Heart right ventricle (tissue), 16 donors: ENCODE results near the gene MRPL38. TPM values are rescaled to one million over a fixed set of nuclear protein-coding genes. Genes with fewer than 3 reads are reported as not detected.

Experiments
- ATAC-seq, 8 donors: fragments of 200-7000 bp; cut with Tn5 transposase; one replicate each; pipeline ENCODE4 v1.9.1; 2020; ENCODE audit warnings: mild to moderate bottlenecking in 8 of 8, moderate library complexity in 8 of 8, moderate number of reproducible peaks in 1 of 8
- DNase-seq, 2 donors: peaks; one replicate each; pipeline ENCODE4 v3.0.0-alpha.2; 2020
- H3K27ac ChIP-seq, 10 donors: fragments of 200-600 bp; sonication (generic) in 2 of 10; one replicate each; pipeline versions ENCODE4 v1.5.0 to v1.8.0; 2020 to 2022; ENCODE audit warnings: mild to moderate bottlenecking in 3 of 10
- H3K27me3 ChIP-seq, 7 donors: fragments of 200-600 bp; one replicate each; pipeline ENCODE4 v1.8.0; 2021 to 2022; ENCODE audit warnings: mild to moderate bottlenecking in 2 of 7
- H3K36me3 ChIP-seq, 9 donors: fragments of 200-600 bp; sonication (generic) in 1 of 9; one replicate each; pipeline versions ENCODE4 v1.5.0 to v1.8.0; 2020 to 2022; ENCODE audit warnings: mild to moderate bottlenecking in 2 of 9
- H3K4me1 ChIP-seq, 9 donors: fragments of 200-600 bp; sonication (generic) in 1 of 9; one replicate each; pipeline versions ENCODE4 v1.5.0 to v1.8.0; 2020 to 2022; ENCODE audit warnings: mild to moderate bottlenecking in 4 of 9
- H3K4me3 ChIP-seq, 10 donors: fragments of 200-600 bp; sonication (generic) in 2 of 10; one replicate each; pipeline versions ENCODE4 v1.5.0 to v1.8.0; 2020 to 2022; ENCODE audit warnings: mild to moderate bottlenecking in 7 of 10, moderate library complexity in 2 of 10
- H3K9me3 ChIP-seq, 11 donors: fragments of 200-600 bp in 10 of 11; sonication (generic) in 2 of 11; one replicate each; pipeline versions ENCODE4 v1.5.0 to v1.8.0; 2013 to 2022; ENCODE audit warnings: mild to moderate bottlenecking in 2 of 11, control low read depth in 1 of 11, moderate library complexity in 1 of 11
- WGBS, 2 donors: extraction: QIAGEN DNeasy Blood & Tissue Kit; methylation state at CpG; one replicate each; pipeline ENCODE4 v1.1.7; 2013; ENCODE audit warnings: inconsistent platforms in 1 of 2; 5-methylcytosine and 5-hydroxymethylcytosine counted together
- intact Hi-C, 10 donors: fragments of 100-400 bp; cut with DNase I; formaldehyde crosslinking; loops; one replicate each; pipeline versions ENCODE4 v1.11.1 to v1.14.2; 2022
- polyA plus RNA-seq, 2 donors: library from polyadenylated mRNA; stranded (reverse); fragments of 200-250 nt; gene quantifications; one replicate each; pipeline ENCODE4 v1.2.3, GENCODE V29; 2013
- total RNA-seq, 10 donors: library from RNA; stranded (reverse); fragmentation: NEBNext Ultra II Directional in 3 of 10; extraction: Animal tissue kit (Norgen Biotek cat#: 25700) in 3 of 10; gene quantifications; one replicate each; pipeline versions ENCODE4 v1.2.1 to v1.2.4, GENCODE V29; 2021 to 2023
- TF ChIP-seq, protein P1 (sequence below), 9 donors: fragments of 200-600 bp; sonication (generic) in 2 of 9; IDR thresholded peaks; one replicate each; pipeline versions ENCODE4 v1.5.0 to v1.8.0; 2021 to 2022; ENCODE audit warnings: antibody characterized with exemption in 9 of 9, mild to moderate bottlenecking in 5 of 9, moderate library complexity in 1 of 9
- donor health status: Arrhythmogenic right ventricular cardiomyopathy.
- donor health status: ischemic (EF 13 %, LVEDD 7.1; RV severe dilation, severe dysfunction).
- donor health status: healthy with polysubstance abuse.
- donor health status: DM: no; HTN: yes; CAD: no.
- donor health status: DM: no; HTN: no; CAD: no.
- donor health status: ischemic (EF 25% LVEDD 6.9; RV normal size, moderate dysfunction).
- donor health status: ischemic (EF 25% LVEDD 5.7; RV mildly dilated, moderate dysfunction).
- donor health status: healthy.
- donor health status: DM: yes; HTN: yes; CAD: no.
- donor health status: Ischemic cardiomyopathy.
- donor health status: ischemic (EF 35%, LVEDD 5.7; RV mildly dilated, moderate dysfunction).
- donor health status: nonischemic (EF 11% LVEDD 7.7; RV severe dilation, severe dysfunction).
- donor health status: DM: yes; HTN: yes; CAD: no.
- donor health status: PGD.
- donor health status: ischemic (EF 29% LVEDD 5.4; RV normal size, mild dysfunction).
- donor health status: nonischemic (EF 23%, LVEDD 6.1; RV moderate dilation, normal function).

MRPL38 gene
- total and polyA plus RNA-seq, 12 donors = 86.0 to 160 (median 96.5) TPM

DNA sequence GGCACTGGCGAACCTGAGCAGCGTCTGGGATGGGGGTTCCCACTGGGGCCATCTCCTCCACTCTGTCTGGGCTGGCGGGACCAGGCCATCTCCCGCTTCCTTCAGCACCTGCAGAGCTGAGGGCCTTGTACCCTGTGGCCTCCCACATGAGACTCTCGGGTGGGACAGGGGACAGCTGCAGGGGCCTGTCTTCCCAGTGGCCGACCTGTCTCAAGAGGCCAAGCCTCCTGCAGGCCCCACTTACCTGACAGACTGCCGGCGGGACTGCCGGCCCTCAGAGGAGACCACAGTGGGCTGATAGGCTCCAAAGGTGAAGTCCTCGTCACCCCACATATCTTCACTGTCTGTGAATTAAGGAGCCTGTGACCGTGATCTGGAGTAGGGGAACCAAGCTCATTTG lies 20.4 kb upstream of the MRPL38 start:
- peaks cover 0 to 43% (median 0%) of the 10 kb centered on the region in 9 donors for H3K36me3 ChIP-seq
- intact Hi-C loops = no loop called here
- WGBS, 2 donors = 93 to 96% methylated on average over 11 of the region's 11 CpGs

DNA sequence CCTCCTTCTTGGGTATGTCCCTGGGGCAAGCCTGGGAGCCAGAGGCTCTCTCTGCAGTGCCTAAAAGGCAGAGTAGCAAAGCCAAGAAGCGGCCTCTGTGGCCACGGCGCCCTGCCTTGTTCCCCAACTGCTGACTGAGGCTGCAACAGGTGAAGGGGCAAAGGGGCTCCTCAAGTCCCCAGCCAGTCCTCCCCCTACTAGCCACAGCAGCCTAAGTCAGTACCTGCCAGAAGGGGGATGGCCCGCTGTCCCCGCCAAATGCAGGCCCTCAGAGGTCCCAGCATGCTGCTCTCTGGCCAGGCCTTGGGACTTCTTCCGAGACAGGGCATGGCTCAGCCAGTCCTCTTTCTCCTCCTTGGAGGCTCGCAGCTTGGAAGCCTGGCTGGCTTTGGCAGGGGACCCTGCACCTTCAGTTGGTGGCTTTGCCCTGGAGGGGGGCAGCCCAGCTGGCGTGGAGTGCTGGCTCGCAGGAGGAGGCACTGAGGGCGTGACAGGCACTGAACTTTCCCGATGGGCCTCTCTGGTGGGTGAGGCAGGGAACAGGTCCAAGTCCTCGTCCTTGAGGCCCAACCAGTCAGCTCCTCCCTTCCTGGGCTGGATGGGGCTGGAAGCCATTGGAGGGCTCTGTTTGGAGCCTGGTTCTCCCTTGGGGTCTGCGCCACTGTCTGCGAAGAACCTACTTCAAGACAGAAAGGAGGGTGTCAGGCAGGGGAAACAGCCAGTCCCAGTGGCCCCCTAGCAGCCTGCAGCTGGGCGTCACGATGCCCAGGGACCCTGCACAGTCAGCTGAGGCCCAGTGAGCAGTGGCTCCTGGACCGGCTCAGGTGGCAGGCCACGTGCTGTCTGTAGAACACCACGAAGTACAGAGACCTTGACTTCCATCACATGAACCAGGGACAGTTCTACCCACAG lies 18.5 kb upstream of the MRPL38 start:
- Histone ChIP-seq H3K9me3 (no peaks in the 10 kb centered on the region), H3K27ac (no peak overlapping the region), H3K36me3 (peaks cover 0 to 56% (median 0%) of the 10 kb centered on the region in 9 donors), H3K4me1 (peaks cover 0 to 3% (median 0%) of the 10 kb centered on the region in 9 donors), H3K27me3 (no peaks in the 10 kb centered on the region), H3K4me3 (no peak overlapping the region)
- intact Hi-C loops = no loop called here
- TF ChIP-seq, protein P1, sequence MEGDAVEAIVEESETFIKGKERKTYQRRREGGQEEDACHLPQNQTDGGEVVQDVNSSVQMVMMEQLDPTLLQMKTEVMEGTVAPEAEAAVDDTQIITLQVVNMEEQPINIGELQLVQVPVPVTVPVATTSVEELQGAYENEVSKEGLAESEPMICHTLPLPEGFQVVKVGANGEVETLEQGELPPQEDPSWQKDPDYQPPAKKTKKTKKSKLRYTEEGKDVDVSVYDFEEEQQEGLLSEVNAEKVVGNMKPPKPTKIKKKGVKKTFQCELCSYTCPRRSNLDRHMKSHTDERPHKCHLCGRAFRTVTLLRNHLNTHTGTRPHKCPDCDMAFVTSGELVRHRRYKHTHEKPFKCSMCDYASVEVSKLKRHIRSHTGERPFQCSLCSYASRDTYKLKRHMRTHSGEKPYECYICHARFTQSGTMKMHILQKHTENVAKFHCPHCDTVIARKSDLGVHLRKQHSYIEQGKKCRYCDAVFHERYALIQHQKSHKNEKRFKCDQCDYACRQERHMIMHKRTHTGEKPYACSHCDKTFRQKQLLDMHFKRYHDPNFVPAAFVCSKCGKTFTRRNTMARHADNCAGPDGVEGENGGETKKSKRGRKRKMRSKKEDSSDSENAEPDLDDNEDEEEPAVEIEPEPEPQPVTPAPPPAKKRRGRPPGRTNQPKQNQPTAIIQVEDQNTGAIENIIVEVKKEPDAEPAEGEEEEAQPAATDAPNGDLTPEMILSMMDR (IDR thresholded peaks at IDR 0.05) = no peak
- ATAC-seq (peak in 1 of 8 donors; percentile 17), DNase-seq (no peak)
- WGBS, 2 donors = 78 to 84% methylated on average over 18 to 19 of the region's 19 CpGs

More for the DNA sequence above, 20.4 kb upstream of the MRPL38 start:
- Histone ChIP-seq H3K4me1 (peaks cover 0 to 3% (median 0%) of the 10 kb centered on the region in 9 donors), H3K4me3 (no peak overlapping the region), H3K27ac (no peak overlapping the region), H3K9me3 (no peaks in the 10 kb centered on the region), H3K27me3 (no peaks in the 10 kb centered on the region)
- DNase-seq (no peak), ATAC-seq (no peak)
- TF ChIP-seq, protein P1 (IDR thresholded peaks at IDR 0.05) = no peak

DNA sequence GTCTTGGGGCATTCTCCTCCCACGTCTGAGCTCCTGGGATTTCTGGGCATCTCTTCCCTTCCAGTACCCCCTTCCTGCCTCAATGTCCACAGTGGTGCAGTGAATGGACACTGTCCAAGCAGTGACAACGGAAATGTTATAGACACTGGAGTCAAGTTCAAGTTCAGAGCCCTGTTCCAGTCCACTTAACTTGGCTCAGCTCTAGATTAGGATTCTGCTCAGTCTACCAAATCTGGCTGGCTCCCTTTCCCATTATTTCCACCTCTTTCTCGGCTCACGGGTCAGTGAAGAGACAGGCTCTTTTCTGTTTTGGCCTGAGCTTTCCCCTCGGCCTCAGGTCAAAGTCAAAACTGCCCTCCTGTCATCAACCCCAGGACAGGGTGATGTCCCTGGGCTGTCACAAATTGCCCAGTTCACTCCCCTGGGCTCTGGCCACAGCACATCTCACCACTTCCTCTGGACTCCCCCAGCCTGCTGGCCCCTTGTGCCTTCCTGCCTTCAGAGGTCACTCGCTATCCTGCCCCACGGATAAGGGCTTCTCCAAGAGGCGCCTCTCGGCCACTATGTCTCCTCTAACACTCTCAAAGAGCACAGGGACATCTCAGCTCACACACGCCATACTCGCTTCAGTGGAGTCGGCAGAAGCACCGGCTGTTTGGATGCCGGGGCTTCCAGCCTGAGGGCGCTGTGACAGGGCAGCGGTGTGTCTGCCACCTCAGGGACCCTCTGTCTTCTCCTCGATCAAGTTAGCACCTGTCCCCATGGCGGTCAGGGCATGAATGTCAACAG lies 17.7 kb upstream of the MRPL38 start:
- Histone ChIP-seq H3K4me3 (no peak overlapping the region), H3K27ac (no peak overlapping the region), H3K36me3 (peaks cover 0 to 64% (median 0%) of the 10 kb centered on the region in 9 donors), H3K27me3 (no peaks in the 10 kb centered on the region), H3K4me1 (peaks cover 0 to 3% (median 0%) of the 10 kb centered on the region in 9 donors), H3K9me3 (no peaks in the 10 kb centered on the region)
- no peak for ATAC-seq
- 80 to 86% methylated on average over 18 of the region's 18 CpGs for WGBS, 2 donors
- TF ChIP-seq, protein P1 (IDR thresholded peaks at IDR 0.05) = no peak
- no peak for DNase-seq
- intact Hi-C loops = no loop called here

DNA sequence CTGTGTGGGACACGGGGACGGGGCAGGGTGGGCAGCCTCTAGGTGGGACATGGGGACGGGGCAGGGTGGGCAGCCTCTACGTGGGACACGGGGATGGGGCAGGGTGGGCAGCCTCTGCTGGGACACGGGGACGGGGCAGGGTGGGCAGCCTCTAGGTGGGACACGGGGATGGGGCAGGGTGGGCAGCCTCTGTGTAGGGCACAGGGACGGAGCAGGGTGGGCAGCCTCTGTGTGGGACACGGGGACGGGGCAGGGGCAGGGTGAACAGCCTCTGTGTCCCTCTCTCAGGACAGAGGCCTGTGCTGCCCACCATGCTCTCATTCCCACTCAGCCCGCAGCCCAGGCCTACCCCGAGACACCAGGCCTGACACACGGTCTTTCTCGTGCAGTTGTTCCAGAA lies 16.9 kb upstream of the MRPL38 start:
- intact Hi-C loops = no loop called here
- no peaks in the 10 kb centered on the region for H3K27me3 ChIP-seq
- no peaks in the 10 kb centered on the region for H3K9me3 ChIP-seq
- H3K27ac ChIP-seq = no peak overlapping the region
- WGBS, 2 donors = 93 to 95% methylated on average over 14 to 15 of the region's 15 CpGs
- TF ChIP-seq, protein P1 (IDR thresholded peaks at IDR 0.05) = no peak
- H3K4me3 ChIP-seq = no peak overlapping the region
- H3K4me1 ChIP-seq = peaks cover 0 to 3% (median 0%) of the 10 kb centered on the region in 9 donors
- no peak for DNase-seq
- ATAC-seq = no peak
- H3K36me3 ChIP-seq = peaks cover 0 to 66% (median 0%) of the 10 kb centered on the region in 9 donors
